Hematopoietic multipotent progenitor cell treated with erythropoietin and hydrocortisone succinate and interleukin-3 and kit ligand, for 4 days (in vitro differentiated cells): ENCODE data around the gene PDLIM4.

ENCODE experiments used
- DNase-seq: peaks from one replicate; pipeline ENCODE4 v3.0.0-alpha.2; 2015

Gene PDLIM4

DNA sequence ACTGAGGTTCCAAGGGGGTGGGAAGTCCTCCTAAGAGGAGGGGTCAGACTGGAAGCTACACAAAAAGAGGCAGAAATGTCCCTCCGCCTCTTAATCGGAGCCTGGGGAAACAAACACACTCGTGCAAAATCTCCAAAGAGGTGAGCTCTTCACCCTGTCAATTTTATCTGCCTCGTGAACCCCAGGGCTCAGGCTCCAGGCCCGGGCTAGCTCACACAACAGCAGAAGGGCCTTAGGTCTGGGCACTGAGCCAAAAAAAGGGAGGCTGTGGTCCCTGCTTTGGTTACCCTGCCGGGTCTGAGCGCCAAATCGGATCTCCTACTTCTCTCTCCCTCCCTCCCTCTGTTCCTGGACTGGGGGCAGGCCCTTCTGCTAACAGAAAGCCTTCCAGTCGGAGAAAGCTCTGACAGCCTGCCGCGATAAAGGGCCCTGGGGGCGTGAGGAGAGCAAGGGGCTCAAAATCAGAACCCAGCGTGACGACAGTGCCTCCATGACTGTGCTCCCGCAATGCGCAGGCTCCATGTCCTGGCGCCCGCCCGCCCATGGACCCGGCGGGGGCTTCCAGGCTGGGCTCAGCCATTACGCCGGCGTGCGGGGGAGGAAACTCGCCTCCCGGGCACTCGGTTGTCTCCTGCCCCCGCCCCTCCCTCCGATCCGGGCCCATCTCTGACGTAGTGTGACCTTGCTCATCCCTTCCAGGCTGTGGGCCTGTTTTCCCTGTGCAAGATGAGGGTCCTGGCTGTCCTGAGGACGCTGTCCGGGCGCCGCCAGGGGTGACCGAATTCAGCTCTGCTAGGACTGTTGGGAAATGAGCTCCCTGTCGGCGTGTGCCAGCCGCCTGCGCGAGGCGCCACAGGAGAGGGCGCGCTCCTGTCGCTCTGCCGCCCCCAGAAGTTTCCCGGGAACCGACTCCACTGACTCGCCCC is 35.8 kb downstream of the PDLIM4 start:
- DNase-seq = peak; percentile 95

DNA sequence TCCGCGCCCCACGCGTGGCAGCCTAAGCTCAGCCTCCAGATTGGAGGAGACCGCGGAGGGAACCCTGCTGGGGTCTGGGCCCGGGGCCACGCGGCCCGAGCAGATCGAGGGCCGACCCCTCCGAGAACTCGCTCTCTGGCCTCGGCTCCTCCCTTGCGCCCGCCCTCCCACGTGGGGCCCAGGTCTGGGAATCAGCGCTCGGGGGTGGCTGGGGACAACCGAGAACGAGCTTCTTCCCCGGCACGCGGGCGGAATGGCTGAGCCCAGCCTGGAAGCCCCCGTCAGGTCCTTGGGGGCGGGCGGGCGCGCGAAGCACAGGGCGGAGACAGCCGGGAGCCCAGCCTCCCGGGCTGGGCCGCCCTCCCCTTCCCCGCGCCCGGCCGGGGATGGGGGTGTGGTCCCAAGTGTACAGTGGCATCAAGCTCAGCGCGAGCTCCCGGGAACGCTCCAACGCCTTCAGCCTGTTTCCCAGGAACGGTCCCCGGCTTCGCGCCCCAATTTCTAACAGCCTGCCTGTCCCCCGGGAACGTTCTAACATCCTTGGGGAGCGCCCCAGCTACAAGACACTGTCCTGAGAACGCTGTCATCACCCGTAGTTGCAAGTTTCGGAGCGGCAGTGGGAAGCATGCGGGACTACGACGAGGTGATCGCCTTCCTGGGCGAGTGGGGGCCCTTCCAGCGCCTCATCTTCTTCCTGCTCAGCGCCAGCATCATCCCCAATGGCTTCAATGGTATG is 36.7 kb downstream of the PDLIM4 start, which contains the start of gene SLC22A4:
Gene SLC22A4 (plus strand): TSS at position 403 of the 736 bp plus-strand sequence. CDS start 223 bp downstream, at position 626.
- DNase-seq = peak; percentile 90

DNA sequence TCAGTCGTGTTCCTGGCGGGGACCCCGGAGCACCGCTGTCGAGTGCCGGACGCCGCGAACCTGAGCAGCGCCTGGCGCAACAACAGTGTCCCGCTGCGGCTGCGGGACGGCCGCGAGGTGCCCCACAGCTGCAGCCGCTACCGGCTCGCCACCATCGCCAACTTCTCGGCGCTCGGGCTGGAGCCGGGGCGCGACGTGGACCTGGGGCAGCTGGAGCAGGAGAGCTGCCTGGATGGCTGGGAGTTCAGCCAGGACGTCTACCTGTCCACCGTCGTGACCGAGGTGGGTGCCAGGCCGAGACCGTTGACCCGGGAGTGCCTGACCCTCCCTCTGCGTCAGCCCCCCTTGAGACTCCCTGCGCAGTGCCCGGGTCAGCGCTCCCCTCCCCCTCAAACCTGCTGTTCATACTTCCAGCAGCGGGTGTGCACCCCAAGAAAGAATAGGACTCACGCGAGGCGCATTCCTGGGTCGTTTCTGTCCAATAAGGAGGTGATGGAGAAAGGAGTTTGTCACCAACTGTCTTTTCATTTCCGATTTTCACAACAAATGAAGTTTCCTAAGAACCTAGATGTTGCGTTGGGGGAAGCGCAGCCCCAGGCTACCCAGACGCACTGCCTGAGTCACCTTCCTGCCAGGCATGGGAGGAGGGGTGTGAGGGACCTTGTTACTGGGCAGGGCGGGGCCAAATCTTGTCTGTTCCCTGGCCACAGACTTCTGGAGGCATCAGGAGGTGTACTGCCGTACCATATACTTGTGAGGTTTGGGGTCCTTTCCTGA is 37.4 kb downstream of the PDLIM4 start:
- peak; percentile 93 for DNase-seq

DNA sequence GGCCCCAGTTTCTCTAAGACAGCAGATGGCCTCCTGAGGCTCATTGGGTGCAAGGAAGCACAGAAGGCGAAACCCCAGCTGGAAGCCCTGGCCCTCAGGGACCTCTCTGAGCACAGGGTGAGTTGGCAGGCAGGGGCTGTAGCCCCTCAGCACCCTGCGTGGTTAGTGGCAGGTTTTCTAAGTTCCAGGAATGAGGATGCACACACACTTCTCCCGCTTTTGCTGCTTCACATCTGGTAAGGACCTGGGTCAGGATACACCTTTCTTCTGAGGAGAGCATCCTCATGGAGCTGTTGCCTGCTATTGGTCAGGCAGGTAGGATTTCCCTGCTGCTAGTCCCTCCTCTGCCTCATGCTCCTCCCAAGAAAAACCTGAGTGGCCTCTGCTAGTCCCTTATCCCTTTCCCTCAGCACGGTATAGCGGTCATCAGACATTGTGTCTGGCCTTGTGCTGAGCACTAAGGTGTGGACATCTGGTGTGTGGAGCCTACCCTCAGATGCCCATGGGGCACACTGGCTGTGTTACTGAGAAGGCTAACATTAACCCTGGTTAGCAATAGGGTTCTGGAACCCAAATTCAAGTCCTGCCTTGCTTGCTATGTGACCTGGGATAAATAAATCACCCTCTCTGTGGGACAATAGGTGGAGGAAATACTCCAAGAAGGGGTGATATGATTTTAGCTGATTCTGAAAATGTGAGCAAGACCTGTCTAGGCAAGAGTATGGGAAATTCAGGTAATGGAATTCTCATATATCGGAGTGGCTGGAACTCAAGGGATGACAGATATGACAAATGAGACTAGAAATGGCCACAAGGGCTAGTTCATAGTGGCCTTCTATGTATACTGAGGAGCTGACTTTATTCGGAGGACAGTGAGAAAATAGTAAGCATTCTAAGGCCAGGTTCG is 38.3 kb downstream of the PDLIM4 start:
- DNase-seq = no peak

DNA sequence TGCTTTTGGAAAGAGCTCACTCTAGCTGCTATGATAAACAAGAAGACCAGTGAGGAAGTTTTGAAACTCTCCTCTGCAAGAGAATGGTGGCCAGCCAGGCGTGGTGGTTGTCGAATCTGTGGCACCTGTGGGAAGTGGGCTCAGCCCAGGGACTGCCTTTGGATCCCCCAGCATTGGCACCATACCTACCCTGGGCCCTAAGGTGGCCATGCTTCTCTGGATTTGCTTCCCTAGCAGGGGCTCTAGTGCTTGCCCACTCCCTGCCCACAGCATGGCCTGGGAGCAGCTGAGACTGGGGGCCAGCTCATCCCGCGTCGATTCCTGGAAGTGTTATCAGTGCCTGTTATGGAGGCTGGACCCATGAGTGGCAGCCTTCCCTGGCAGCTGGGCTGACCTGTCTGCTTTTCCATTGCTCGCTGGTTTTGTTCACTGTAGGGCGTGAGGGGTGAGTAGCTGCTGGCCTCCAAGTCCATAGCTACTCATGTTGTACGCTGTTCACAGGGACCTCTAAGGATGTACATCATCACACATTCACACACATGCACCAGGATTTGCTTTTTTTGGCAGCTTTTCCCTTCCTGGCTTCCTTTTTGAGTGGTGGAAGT is 39.0 kb downstream of the PDLIM4 start:
- no peak for DNase-seq

DNA sequence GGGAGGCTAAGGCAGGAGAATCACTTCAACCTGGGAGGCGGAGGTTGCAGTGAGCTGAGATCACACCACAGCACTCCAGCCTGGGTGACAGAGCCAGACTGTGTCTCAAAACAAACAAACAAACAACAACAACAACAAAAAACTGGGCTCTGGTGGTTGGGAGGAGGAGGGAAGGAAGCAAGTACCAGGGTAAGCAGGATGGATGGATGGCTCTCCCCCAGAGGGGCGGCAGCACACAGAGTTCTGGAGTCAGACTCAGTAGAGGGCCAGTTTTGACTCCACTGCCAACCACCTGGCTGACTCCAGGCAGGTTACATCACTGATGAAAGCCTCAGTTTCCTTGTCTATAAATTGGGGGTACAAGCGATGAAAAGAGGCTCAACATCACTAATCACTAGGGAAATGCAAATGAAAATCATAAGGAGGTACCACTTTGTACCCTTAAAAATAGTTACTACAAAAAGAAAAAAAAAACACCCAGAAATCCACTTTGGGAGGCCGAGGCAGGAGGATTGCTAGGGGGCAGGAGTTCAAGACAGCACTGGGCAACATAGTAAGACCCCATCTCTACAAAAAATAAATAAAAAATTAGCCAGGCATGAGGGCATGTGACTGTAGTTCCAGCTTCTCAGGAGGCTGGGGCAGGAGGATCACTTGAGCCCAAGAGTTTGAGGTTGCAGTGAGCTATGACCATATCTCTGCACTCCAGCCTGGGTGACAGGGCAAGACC is 39.9 kb downstream of the PDLIM4 start:
- DNase-seq = no peak

DNA sequence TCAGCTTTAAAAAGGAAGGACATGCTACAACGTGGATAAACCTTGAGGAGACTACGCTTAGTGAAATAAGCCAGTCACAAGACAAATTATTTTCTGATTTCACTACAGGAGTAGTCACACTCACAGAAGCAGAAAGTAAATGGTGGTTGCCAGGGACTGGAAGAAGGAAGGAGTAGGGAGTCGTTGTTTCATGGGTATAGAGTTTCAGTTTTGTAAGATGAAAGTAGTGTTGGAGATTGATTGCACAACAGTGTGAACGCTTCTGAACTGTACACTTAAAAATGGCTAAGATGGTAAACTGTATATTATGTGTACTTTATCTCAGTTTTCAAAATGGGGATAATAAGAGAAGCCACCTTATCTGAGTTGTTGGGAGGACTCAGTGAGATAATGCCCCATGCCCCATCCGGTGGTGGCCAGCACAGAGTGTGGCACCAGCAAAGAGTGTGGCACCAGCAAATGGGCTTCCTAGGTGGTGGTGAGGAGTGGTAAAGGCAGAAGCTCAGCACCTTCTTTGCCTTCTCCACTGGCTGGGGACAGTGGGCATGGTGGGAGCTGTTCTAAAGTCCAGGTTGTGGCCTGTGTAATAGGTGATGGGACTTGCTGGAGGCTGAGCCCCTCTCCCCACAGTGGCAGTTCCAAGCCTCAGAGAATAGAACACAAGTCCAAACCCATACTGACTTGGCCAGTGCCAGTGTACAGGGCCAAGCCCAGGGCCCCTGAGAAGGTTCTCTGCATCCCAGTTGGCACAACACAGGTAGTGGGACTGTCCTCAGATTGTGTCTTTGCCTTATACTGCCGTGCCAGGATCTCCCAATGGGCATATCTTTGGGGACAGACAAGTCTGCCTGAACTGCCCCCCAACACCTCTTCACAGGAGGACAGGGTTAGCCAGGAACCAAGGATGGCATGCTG is 41.1 kb downstream of the PDLIM4 start:
- DNase-seq = peak; percentile 38

DNA sequence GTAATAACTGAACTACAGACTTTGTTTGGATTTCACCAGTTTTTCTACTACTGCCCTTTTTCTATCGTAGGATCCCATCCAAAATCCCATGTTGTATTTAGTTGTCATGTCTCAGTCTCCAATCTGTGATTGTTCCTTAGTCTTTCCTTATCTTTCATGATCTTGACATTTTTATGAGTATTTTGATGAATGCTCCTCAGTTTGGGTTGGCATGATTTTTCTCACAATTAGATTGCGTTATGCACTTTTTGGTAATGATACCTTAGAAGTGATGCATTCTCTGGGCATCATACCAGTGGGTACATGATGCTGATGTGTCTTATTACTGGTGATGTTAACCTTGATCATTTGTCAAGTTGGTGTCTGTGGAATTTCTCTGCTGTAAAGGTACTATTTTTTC is 42.4 kb downstream of the PDLIM4 start:
- no peak for DNase-seq

DNA sequence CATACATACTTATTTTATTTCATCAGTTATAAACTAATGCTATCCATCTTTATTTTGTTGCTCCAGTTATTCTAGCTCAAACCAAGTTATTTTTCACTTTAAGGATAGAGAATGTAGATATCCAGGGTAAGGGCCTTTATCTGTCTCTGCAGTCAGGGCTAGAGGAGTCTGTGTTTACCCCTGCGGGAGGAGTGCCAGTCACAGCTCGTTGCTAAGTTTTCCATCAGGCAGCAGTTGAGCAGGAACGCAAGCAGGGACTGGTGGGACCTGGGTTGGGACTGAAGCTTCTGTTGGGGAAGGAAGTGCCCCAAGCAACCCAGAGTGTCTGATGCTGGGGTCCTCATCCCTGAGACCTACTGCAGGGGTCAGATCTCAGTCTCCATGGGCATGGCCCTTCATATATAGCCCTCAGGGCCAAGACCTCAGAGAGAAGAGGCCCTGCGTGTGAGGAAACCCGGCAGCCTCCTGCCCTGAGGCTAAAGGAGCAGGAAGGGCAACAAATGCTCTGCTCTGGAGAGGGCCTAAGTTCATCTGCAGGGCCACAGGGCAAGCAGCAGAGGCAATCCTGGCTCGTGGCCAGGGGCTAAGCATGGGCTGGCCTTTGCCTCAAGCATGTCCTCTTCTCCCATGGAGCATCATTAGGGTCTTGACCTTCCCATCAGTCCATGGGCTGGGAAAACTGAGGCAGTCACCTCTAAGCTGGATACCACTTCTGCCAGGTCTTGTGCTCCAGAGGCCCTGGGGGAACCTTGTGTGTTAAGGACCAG is 43.3 kb downstream of the PDLIM4 start:
- DNase-seq = peak; percentile 41

DNA sequence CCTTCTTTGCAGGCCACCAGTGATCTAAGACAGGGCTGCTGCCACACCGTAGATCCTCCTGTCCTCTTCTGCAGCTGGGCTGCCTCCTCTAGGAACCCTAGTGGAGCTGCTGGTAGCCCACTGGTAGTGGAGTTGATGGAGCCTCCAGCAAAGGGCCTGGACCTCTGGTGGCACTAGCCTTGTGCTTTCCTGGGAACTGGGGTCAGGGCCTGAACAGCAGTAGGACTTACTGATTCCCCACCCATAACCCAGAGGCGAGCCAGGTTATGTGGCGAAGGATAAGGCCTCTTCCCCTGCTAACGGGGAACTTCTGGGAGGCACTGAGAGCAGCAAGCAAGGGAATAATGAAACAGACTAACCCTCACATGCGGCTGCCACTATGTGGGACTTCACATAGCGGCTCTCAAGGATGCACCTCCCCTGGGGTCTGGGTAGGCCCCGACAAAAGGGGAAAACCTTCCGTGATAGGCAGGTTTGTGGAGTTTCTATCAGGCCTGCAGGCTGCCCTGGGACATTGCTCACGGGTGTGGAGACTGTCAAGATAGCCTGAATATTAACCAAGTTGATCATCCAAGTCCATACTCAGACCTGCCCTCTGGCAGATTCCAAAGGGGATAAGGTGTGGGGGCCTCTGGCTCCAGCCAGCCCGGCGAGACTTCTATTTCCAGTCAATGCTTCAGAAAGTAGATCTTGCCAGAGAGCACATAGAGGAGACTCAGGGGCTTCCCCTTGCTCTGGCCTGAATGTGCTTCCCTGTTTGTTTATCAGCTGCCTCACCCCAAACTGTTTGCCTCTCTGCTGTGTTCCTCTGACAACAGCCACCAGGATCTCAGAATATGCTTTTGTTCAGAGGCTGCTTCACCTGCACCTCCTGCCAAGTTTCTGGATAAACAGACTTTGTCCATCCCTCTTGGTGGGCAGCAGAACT is 44.1 kb downstream of the PDLIM4 start:
- DNase-seq = peak; percentile 49

DNA sequence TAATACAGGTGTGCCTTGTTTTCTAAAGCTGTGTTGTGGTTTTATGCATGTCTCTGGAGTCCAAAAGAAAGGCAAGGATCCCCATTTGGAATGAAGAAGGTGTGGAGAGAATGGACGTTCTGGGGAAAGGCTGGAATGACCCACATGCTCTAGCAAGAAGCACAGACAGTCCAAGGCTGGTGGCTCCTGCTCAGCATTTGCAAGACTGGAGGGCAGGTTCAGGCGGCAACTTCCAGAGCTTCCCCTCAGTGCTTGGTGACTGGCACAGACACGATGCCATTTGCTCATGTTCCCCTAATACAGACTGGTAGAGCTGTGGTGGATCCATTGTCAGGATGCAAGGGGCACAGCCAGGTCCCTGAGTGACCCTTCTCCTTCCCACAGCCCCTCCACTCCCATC is 44.9 kb downstream of the PDLIM4 start:
- DNase-seq = no peak

DNA sequence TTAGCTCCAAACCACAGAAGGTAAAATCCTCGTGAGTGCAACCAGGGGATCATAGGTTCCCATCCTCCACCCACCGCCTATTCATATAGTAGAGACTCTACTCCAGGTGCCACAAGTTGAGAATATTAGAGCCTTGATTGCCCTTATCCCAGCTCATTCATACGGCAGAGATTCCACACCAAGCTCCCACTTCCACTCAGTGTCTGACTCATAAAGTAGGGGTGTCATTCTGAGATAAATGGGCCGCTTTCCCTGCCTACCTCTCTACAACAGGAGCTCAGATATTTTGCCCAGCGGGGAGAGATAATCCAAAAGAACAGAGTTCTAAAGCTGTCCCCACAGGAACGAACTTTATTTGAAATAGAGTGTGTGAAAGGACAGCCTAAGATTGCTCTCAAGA is 46.1 kb downstream of the PDLIM4 start:
- no peak for DNase-seq

DNA sequence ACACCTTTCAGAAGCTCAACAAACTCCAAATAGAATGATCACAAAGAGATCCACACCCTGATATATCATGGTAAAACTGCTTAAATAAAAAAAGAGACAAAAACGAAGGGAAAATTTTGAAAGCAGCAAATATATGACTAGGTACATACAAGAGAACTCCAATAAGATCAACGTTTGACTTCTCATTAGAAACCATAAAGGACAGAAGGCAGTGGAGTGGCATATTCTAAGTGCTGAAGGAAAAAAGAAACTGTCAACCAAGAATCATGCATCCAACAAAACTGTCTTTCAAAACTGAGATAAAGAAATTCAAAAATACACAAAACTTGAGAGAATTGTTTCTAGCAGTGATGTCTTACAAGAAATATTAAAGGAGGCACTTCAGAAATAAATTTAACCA is 47.9 kb downstream of the PDLIM4 start:
- no peak for DNase-seq

DNA sequence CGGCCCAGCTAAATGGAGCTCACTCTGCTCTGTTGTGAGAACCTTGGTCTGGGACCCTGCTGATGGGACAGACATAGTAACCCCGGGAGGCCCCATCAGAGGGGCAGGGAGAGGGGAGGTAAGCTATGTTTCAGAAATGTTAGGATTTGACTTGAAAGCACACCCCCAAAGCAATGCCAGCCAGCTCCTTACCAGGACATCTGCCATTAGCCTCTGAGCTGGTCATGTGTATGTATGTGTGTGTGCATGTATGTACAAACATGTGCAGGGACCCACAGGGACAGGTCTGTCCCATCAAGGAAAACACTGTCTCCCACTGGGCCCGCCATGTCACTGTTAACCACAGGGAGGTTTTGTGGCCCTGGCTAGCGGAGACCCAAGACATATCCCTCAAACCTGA is 51.2 kb downstream of the PDLIM4 start:
- DNase-seq = no peak

DNA sequence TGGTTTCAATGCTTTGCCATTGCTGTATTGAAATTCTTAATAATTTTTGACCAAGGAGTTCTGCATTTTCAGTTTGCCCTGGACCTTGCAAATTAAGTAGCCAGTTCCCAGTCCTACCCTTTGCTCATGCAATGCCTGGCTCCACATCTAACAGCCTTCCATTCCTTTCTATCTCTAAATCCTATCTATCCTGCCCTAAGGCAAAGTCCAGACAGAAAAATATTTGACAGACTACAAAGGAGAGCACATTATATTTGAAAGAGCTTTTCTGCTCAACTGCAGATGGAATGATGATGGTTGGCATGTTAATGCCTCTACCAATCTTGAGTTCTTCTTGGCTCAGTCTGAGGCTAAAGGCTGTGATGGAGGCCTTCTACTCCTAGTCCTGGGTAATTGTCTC is 52.2 kb downstream of the PDLIM4 start:
- DNase-seq = no peak

DNA sequence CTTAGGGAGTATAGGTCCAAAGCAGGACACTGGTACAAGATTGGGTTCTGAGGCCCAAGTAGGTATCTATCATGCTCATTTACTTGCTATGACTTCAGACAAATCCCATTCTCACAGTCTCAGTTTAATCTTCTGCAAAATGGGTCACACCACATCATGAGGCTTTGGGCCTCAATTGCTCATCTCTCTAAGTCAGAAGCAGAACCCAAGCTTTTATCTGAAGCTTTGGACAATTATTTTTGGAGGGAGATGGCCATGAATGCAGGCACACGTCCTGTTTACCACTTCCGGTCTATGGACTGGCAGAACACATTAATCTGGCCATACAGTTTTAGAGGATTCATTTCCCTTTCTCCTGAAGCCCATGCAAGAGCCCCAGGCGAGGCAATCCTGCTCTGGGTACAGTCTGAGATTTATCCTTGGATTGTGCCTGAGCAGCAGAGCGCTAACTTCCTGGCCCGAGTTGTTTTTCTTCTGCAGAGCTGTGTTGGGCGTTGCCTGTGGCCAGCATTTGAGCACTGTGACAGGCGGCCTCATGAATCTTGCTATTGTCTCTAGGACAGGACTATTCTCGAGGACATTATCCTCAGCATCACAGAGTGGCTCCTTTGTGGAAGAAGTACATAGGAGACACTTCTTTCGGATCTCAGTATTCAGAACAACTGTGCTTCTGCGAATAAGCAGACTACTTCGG is 52.8 kb downstream of the PDLIM4 start:
- DNase-seq = no peak

DNA sequence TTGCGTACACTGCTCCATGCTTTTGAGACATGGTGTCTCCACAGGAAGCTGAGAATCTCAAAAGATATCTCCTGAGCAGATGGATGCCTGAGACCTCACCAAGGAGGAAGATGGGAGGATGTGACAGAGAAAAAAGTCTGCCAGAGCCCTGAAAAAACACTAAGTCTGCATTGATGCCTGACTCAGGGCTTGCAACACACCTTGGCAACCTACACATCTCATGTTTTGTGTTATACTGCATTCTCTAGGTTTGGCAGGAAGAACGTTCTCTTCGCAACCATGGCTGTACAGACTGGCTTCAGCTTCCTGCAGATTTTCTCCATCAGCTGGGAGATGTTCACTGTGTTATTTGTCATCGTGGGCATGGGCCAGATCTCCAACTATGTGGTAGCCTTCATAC is 55.9 kb downstream of the PDLIM4 start:
- no peak for DNase-seq
